Fibroblast of the aortic adventitia (primary cell): ENCODE measurements around the gene EMB. TPM values are rescaled to one million over a fixed set of nuclear protein-coding genes. Genes with fewer than 3 reads are reported as not detected.
"Not testable (repeated sequence)": the region's sequence is repeated elsewhere in the genome, so short reads cannot be mapped to it uniquely, and the experiment has no call there.

Experiments
- DNase-seq: peaks from one replicate; pipeline ENCODE4 v3.0.0-alpha.2; 2010; ENCODE audit warnings: low read depth
- H3K4me3 ChIP-seq: 2 replicates; pipeline ENCODE4 v1.5.1; 2011; ENCODE audit warnings: low read depth, mild to moderate bottlenecking, control low read depth, low read length, moderate library complexity
- total RNA-seq: library from RNA; depleted of rRNA; stranded (reverse); fragments of >200 nt; gene quantifications from 2 replicates; pipeline ENCODE4 v1.2.3, GENCODE V29; 2012; ENCODE audit warnings: low replicate concordance
- TF ChIP-seq, protein P1 (sequence below): IDR thresholded peaks from 2 replicates; pipeline ENCODE4 v1.5.1; 2011; ENCODE audit warnings: mild to moderate bottlenecking, low read length, control low read depth, inconsistent platforms; ENCODE audit not compliant: insufficient read depth

EMB gene
- total RNA-seq, 1 donor = 13.2 TPM

DNA sequence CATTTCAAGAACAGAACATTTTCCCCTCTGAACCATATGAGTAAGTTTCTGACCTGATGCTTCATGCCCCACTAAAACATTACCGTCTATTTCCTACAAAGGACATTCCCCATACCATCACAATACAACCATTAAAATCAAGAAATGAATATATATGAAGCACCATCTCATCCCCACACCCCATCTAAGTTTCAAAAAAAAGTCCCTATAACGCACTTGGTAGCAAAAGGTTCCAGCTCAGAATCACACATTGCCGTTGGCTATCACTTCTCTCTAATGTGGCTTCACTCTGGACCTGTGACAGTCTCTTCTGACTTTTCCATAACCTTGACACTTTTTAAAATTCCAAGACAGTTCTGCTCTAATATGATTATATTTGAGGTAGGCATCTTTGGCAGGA, 5.9 kb downstream of the EMB start:
- no peak for DNase-seq
- no peak overlapping the region for H3K4me3 ChIP-seq
- TF ChIP-seq, protein P1, sequence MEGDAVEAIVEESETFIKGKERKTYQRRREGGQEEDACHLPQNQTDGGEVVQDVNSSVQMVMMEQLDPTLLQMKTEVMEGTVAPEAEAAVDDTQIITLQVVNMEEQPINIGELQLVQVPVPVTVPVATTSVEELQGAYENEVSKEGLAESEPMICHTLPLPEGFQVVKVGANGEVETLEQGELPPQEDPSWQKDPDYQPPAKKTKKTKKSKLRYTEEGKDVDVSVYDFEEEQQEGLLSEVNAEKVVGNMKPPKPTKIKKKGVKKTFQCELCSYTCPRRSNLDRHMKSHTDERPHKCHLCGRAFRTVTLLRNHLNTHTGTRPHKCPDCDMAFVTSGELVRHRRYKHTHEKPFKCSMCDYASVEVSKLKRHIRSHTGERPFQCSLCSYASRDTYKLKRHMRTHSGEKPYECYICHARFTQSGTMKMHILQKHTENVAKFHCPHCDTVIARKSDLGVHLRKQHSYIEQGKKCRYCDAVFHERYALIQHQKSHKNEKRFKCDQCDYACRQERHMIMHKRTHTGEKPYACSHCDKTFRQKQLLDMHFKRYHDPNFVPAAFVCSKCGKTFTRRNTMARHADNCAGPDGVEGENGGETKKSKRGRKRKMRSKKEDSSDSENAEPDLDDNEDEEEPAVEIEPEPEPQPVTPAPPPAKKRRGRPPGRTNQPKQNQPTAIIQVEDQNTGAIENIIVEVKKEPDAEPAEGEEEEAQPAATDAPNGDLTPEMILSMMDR = no peak

DNA sequence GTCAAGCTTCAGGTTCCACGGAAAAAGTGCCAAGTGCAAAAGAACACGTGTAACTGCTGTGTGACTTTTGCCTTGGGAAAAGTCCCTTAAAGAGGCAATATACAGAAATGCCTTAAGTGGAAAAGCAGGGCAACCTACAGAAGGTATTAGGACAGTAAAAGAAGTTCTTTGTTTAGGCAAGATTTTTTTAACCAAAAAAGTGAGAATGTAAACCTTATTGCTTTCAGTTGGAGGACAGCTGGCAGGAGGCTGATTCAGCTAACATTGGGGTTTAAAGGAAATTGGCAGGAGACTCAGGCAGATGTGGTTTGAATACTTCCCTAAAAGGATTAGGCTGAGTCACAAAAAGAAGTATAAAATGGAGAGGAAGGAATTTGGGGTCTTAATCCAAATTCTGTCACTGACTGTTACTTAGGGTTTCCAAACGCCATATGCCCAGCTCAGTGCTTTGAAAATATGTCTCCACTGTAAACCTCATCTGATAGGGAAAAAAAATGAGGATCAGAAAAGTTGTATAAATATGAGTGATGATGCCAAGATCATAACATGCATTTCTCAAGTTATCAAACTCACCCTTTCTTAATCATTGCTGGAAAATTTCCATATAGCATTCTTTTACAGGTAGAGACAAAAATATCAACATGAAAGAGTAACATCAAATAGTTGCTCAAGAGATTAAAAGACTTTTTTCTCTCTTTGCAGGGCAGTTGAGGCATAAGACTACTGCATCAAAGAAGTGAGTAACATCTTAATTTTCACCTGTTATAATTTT, 9.8 kb downstream of the EMB start:
- peak overlapping the region; percentile 22 for H3K4me3 ChIP-seq
- DNase-seq = peak; percentile 48

DNA sequence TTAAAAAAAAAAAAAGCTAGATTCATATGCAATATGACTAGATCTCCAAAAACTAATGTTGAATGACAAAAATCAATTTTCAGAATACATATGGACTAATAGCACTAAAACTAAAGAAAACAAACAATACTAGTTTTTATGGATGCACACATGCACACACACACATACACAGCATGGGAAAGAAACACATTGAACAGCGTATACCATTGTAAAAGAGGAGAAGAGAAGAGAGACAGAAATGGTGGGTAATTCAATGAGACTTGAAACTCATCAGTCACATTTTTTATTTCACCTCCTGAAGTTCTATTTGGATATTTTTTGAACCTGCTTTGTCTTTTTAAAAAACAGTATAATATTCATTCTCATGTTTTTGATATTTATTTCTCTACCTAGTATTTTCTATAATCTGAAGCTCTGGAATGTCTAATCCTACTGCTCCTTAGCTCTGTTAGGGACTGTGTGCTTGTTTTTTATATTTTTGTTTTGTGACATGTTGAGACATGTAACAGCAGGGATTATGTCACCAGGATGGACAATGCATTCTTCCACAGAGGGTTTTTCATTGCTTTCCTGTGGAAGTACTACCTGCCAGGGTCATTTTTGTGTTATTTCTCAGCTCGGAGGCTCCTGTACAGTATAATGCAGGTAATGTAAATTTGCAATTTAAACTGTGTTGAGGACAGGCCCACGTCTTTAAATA, 17.8 kb downstream of the EMB start:
- not testable (repeated sequence) for H3K4me3 ChIP-seq, DNase-seq

DNA sequence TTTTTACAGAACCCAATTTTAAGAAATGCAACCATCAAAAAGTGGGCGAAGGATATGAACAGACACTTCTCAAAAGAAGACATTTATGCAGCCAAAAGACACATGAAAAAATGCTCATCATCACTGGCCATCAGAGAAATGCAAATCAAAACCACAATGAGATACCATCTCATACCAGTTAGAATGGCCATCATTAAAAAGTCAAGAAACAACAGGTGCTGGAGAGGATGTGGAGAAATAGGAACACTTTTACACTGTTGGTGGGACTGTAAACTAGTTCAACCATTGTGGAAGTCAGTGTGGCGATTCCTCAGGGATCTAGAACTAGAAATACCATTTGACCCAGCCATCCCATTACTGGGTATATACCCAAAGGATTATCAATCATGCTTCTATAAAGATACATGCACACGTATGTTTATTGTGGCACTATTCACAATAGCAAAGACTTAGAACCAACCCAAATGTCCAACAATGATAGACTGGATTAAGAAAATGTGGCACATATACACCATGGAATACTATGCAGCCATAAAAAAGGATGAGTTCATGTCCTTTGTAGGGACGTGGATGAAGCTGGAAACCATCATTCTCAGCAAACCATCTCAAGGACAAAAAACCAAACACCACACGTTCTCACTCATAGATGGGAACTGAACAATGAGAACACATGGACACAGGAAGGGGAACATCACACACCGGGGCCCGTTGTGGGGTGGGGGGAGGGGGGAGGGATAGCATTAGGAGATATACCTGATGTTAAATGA, 19.7 kb downstream of the EMB start:
- H3K4me3 ChIP-seq, DNase-seq: not testable (repeated sequence)

DNA sequence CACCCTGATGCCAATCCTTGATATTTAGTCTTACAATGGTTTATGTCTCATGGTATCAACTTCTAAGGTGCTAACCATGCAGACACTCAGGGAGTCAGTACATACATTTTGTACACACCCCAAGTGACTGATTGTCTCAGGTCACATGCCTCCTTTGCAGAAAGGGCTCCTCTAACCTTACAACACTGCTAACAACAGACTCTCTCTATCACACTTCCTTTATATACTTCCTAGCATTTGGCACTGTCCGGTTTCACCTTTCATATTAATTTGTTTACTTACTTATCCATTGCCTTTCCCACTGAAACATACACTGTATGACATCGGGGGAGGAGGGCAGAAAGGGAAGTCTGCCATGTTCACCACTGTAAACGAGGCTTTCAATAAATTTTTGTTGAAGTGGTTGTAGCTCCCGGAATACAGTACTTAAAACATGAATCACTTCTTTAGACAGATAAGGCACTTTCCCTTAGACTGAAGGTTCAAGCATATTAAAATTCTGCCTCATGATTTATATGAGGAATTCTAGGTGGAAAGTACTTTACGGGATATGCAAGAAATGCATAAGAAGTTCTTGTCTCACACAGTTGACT, 20.6 kb downstream of the EMB start:
- no peak for DNase-seq
- no peak overlapping the region for H3K4me3 ChIP-seq
- TF ChIP-seq, protein P1 = no peak

DNA sequence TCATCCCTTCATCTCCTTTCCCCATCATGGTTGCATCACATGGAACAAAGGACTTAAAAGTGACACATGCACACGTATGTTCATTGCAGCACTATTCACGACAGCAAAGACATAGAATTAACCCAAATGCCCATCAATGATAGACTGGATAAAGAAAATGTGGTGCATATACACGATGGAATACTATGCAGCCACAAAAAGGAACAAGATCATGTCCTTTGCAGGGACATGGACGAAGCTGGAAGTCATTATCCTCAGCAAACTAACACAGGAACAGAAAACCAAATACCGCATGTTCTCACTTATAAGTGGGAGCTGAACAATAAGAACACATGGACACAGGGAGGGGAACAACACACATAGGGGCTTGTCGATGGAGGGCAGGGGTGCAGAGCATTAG, 21.4 kb downstream of the EMB start:
- DNase-seq, H3K4me3 ChIP-seq: not testable (repeated sequence)

DNA sequence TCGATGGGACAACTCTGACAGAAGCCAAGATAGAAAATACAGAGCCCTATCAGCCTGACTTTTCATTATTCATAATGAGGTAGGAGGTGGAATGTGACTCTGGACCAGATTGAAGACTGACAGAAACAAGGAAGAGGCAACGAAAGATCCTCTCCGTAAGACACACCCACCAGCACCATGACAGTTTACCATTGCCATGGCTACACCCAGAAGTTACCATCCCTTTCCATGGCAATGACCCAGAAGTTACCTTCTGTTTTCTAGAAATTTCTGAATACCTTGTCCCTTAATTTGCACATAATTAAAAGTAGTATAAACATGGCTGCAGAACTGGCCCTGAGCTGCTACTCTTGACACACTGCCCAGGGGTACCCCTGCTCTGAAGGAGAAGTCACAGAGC, 24.5 kb downstream of the EMB start:
- not testable (repeated sequence) for DNase-seq, H3K4me3 ChIP-seq

DNA sequence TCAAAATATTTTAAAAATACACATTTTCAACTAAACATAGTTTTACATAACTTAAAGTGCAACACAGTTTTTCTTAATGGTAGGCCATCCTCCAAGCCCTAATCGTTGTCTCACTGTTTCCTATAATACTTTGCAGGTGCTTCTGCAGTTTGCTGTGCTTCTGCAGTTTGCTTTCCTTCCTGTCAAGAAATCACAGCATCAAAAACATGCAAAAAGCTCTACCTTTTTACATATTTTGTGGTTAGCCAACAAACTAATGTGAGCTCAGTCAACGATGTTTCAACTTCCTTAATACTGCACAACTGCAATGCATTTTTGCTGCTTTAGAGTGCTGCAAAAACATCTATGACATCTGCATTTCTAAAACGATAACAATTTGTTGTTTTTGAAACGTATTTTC, 25.2 kb downstream of the EMB start:
- no peak overlapping the region for H3K4me3 ChIP-seq
- no peak for DNase-seq
- TF ChIP-seq, protein P1 = no peak

DNA sequence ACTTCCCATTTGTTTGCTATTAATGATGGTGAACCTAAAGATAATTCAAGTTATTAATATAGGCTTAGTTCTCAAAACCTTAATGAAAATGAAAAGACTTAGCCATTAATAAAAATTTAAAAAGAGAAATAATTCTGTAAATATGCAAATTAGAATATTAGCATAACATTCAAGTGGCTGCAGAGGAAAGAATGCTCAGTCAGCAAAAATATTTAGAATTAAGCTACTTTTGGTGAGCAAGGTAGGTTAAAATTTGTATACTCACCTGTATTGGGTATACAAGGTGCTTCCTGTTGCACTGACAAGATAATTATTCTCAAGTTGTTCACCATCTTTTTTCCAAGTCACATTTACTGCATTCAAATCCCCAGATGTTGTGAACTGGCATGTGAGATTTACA, 30.2 kb downstream of the EMB start:
- H3K4me3 ChIP-seq, DNase-seq: not testable (repeated sequence)

DNA sequence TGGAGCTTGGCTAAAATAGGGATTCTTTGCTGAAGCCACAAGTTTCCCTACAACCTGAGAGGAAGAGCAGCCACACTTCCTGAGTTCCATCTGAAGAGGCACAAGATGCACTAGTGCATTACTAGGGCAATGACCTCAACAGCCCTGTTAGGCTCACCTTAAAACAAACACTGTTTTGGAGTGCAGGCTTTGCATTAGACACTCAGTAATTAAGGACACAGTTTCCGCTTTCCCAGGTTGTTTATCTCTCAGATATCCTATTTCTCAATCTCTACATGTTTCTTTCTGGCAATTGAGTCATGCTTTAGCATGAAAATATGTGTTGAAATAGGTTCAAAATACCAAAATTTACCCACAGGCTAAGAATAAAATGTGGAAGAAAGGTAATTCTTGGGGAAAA, 34.2 kb downstream of the EMB start:
- no peak overlapping the region for H3K4me3 ChIP-seq
- TF ChIP-seq, protein P1 = no peak
- DNase-seq = peak; percentile 52
